WTC11 (cell line): ENCODE data around the gene SRRM5.

ENCODE experiments used
- GABPB1 ChIP-seq: sonication (generic); formaldehyde crosslinking; IDR thresholded peaks from 2 replicates; pipeline ENCODE4 v1.8.1; 2023; ENCODE audit warnings: mild to moderate bottlenecking, missing genetic modification reagents
- TF ChIP-seq, protein P1 (sequence below): sonication (generic); formaldehyde crosslinking; IDR thresholded peaks from 2 replicates; pipeline ENCODE4 v1.8.1; 2023; ENCODE audit warnings: mild to moderate bottlenecking, missing genetic modification reagents, moderate library complexity

DNA sequence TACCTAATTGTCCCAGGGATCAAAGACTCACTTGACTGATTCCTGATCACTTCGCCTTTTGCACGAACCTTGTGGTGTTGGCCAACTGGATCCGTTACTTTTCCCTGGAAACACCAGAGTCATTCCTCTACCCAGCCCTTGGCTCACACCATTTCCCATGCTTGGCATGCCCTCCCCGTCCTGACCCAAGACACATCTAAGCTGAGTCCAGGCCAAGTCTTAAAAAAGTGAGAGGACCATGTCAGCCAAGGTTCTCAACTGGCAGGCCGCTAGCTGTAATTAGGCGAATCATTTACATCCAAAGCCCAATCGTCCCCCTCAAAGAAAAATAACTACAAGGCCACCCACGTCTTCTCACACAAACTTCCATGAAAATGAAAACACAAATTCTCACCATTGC lies 46.6 kb downstream of the SRRM5 start:
- TF ChIP-seq, protein P1, sequence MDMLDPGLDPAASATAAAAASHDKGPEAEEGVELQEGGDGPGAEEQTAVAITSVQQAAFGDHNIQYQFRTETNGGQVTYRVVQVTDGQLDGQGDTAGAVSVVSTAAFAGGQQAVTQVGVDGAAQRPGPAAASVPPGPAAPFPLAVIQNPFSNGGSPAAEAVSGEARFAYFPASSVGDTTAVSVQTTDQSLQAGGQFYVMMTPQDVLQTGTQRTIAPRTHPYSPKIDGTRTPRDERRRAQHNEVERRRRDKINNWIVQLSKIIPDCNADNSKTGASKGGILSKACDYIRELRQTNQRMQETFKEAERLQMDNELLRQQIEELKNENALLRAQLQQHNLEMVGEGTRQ (CRISPR knock-in tag), result no peak
- TF ChIP-seq GABPB1, result no peak
